SU-DHL-6 (cell line): ENCODE data around the gene SMC6.
A peak's percentile ranks its signal among the peaks of the same experiment; 100 is the strongest.

ENCODE experiments used
- H2AFZ ChIP-seq: fragments of 200-600 bp; sonication (generic); 2 replicates; pipeline ENCODE4 v1.6.1; 2014; ENCODE audit warnings: low read depth, mild to moderate bottlenecking, moderate library complexity, mixed read lengths, antibody characterized with exemption, low read length; ENCODE audit not compliant: severe bottlenecking
- H3F3A ChIP-seq: fragments of 200-600 bp; shearing (Covaris generic); 2 replicates; pipeline ENCODE4 v1.6.0; 2016; ENCODE audit warnings: antibody characterized with exemption, mild to moderate bottlenecking; ENCODE audit not compliant: insufficient read depth
- H3K27ac ChIP-seq: fragments of 200-600 bp; sonication (generic); 2 replicates; pipeline ENCODE4 v1.5.1; 2016; ENCODE audit warnings: low read depth, mild to moderate bottlenecking, low read length, moderate library complexity, mixed read lengths
- H3K27me3 ChIP-seq: fragments of 200-600 bp; sonication (generic), shearing (Covaris generic); 2 replicates; pipeline ENCODE4 v1.6.0; 2014; ENCODE audit warnings: mild to moderate bottlenecking, low read length
- H3K36me3 ChIP-seq: fragments of 200-600 bp; sonication (generic); 2 replicates; pipeline ENCODE4 v1.6.1; 2014; ENCODE audit warnings: mild to moderate bottlenecking, low read length, mixed read lengths
- H3K4me2 ChIP-seq: fragments of 300-600, 200-600 bp; shearing (Covaris generic), sonication (generic); 2 replicates; pipeline ENCODE4 v1.6.0; 2014; ENCODE audit warnings: low read length, low read depth, mild to moderate bottlenecking; ENCODE audit not compliant: poor library complexity, severe bottlenecking
- H3K4me3 ChIP-seq: fragments of 200-600 bp; sonication (generic); 2 replicates; pipeline ENCODE4 v1.5.1; 2014; ENCODE audit warnings: antibody characterized with exemption, low read length, mild to moderate bottlenecking, mixed read lengths; ENCODE audit not compliant: insufficient read depth, poor library complexity, severe bottlenecking
- H3K79me2 ChIP-seq: fragments of 200-600 bp; sonication (generic); 2 replicates; pipeline ENCODE4 v1.6.1; 2014; ENCODE audit warnings: mild to moderate bottlenecking, low read length, moderate library complexity; ENCODE audit not compliant: insufficient read depth
- H3K9ac ChIP-seq: fragments of 200-600 bp; sonication (generic); 2 replicates; pipeline ENCODE4 v1.7.0; 2014; ENCODE audit warnings: mild to moderate bottlenecking, low read length
- H3K9me2 ChIP-seq: fragments of 200-600 bp; sonication (generic); replicated peaks from 2 replicates; pipeline ENCODE4 v1.6.1; 2014; ENCODE audit warnings: low read length; ENCODE audit not compliant: insufficient read depth
- H3K9me3 ChIP-seq: fragments of 200-600 bp; sonication (generic); 2 replicates; pipeline ENCODE4 v1.6.1; 2014; ENCODE audit warnings: low read length, mixed read lengths; ENCODE audit not compliant: insufficient read depth
- H4K20me1 ChIP-seq: fragments of 200-600 bp; sonication (generic); 2 replicates; pipeline ENCODE4 v1.6.1; 2014; ENCODE audit warnings: low read depth, mild to moderate bottlenecking, antibody characterized with exemption, low read length, moderate library complexity, mixed read lengths
- EZH2phosphoT487 ChIP-seq: fragments of 200-600 bp; sonication (generic), shearing (Covaris generic); conservative IDR thresholded peaks from 2 replicates; pipeline ENCODE4 v1.6.1; 2018; ENCODE audit warnings: mild to moderate bottlenecking, antibody characterized with exemption, low read length, moderate library complexity, mixed read lengths
- TF ChIP-seq, protein P1 (sequence below): fragments of 200-600 bp; sonication (generic); IDR thresholded peaks from one replicate; pipeline ENCODE4 v1.5.1; 2017; ENCODE audit warnings: antibody characterized with exemption, mild to moderate bottlenecking, low read length, moderate library complexity; ENCODE audit not compliant: insufficient read depth, poor library complexity, severe bottlenecking

The SMC6 gene

DNA sequence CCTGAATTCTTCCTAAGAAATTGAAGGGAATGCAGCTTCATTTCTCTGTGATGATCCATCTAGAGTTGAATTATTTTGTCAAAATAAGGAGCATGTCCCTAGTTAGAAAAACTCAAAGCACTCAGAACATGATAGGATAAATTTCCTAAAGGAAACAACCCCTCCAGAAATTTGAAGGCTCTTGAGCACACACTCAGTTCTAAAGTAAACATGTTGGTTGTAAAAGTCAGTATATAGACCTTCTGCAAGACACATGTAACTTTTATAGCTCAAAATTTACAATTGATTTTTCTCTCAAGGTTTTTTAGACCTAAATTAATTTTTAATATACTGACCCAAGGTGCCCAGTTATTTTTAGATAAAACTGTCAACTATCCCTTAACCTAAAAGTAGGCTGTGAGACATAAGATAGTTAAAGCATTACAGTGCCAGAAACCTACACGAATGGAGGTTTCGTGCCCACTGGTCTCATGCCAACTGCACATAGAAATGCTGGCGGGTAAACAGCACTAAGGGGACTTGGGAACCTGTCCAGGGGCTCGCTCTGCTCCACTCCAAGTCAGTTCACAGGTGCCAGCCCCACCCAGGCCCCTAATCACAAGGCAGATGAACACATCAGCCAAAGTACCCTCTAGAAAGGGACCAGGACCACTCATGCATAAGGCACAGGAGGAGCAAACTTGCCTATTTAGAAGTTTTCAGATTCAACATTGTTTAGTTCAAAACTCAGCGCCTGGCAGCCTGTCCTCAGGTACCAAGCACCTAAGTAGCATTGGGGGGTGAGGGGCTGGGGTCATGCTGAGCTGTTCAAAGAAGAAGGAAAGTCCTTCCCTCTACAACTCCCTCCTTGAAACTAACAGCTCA, 106.5 kb downstream of the SMC6 start:
- TF ChIP-seq, protein P1, sequence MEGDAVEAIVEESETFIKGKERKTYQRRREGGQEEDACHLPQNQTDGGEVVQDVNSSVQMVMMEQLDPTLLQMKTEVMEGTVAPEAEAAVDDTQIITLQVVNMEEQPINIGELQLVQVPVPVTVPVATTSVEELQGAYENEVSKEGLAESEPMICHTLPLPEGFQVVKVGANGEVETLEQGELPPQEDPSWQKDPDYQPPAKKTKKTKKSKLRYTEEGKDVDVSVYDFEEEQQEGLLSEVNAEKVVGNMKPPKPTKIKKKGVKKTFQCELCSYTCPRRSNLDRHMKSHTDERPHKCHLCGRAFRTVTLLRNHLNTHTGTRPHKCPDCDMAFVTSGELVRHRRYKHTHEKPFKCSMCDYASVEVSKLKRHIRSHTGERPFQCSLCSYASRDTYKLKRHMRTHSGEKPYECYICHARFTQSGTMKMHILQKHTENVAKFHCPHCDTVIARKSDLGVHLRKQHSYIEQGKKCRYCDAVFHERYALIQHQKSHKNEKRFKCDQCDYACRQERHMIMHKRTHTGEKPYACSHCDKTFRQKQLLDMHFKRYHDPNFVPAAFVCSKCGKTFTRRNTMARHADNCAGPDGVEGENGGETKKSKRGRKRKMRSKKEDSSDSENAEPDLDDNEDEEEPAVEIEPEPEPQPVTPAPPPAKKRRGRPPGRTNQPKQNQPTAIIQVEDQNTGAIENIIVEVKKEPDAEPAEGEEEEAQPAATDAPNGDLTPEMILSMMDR = no peak
- TF ChIP-seq EZH2phosphoT487 = no peak
- Histone ChIP-seq H2AFZ (peak overlapping the region; percentile 40), H3K9ac (no peak overlapping the region), H3K4me3 (no peak overlapping the region), H3K4me2 (no peak overlapping the region), H3K27me3 (no peaks in the 10 kb centered on the region), H3K36me3 (no peaks in the 10 kb centered on the region), H3K27ac (no peak overlapping the region), H3F3A (no peaks in the 10 kb centered on the region), H4K20me1 (no peaks in the 10 kb centered on the region), H3K9me3 (no peaks in the 10 kb centered on the region), H3K9me2 (no peaks in the 10 kb centered on the region), H3K79me2 (no peaks in the 10 kb centered on the region)

- H3K36me3 ChIP-seq = no peaks in the 10 kb centered on the region
- H2AFZ ChIP-seq = peak overlapping the region; percentile 40
- H3K27ac ChIP-seq = no peak overlapping the region
- no peaks in the 10 kb centered on the region for H3K79me2 ChIP-seq
- no peaks in the 10 kb centered on the region for H3K27me3 ChIP-seq
- H3F3A ChIP-seq = no peaks in the 10 kb centered on the region
- H4K20me1 ChIP-seq = no peaks in the 10 kb centered on the region
- no peak overlapping the region for H3K9ac ChIP-seq
- TF ChIP-seq EZH2phosphoT487 = no peak
- TF ChIP-seq, protein P1 = peak; percentile 72
- H3K4me2 ChIP-seq = peak overlapping the region; percentile 14
- H3K4me3 ChIP-seq = no peak overlapping the region
- H3K9me2 ChIP-seq = no peaks in the 10 kb centered on the region
- no peaks in the 10 kb centered on the region for H3K9me3 ChIP-seq
Observed at GRCh38 chr2:17646081-17646554, 107.5 kb downstream of the SMC6 start.

- Histone ChIP-seq H3K36me3 (no peaks in the 10 kb centered on the region), H3K4me2 (no peak overlapping the region), H3K9me3 (no peaks in the 10 kb centered on the region), H2AFZ (no peak overlapping the region), H3K27me3 (no peaks in the 10 kb centered on the region), H3K79me2 (no peaks in the 10 kb centered on the region), H3K4me3 (no peak overlapping the region), H4K20me1 (no peaks in the 10 kb centered on the region), H3F3A (no peaks in the 10 kb centered on the region), H3K27ac (no peak overlapping the region), H3K9me2 (no peaks in the 10 kb centered on the region), H3K9ac (no peak overlapping the region)
- TF ChIP-seq, protein P1 = no peak
- TF ChIP-seq EZH2phosphoT487 = no peak
Observed at GRCh38 chr2:17644997-17645720, 108.5 kb downstream of the SMC6 start.
